Measurements from ENCODE around the gene PHF21B.
"Not testable (repeated sequence)": the region's sequence is repeated elsewhere in the genome, so short reads cannot be mapped to it uniquely, and the experiment has no call there.

The PHF21B gene

DNA sequence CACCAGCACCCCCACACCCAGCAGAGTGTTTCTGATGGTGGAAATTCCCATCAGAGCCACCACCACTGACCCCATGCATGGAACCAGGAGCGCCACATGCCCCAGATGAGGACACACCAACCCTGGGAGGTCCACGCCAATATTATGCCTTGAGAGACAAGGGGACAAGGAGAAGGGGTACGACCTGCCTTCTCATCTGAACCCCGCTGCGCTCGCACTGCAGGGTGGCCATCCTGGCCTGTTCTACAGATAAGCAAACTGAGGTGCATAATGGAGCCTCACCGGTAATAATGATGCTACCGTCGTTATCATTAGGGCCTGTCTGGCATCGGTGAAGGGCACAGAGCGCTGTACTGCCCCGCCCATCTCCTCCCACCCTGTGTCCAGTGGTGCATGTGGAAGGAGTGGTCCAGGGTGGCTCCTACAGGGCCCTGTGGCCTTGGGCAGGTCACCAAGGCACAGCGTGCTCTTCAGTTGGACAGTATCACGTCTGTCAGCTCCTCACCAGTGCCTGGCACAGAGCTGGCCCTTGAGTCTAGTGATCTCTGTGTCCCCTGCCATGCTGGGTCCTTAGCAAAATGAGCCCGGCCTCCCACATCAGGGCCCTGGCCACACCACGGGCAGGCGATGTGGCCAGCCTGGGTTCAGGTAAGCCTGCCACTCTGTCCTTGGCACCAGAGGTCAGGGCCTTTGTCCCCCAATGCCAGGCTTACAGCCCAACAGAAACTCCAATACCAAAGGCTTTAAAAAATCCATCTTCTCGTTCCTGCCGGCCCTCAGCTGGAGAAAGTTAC is 92.2 kb downstream of the PHF21B start:
- DNase-seq (ENCODE audit: low read depth): no peak

DNA sequence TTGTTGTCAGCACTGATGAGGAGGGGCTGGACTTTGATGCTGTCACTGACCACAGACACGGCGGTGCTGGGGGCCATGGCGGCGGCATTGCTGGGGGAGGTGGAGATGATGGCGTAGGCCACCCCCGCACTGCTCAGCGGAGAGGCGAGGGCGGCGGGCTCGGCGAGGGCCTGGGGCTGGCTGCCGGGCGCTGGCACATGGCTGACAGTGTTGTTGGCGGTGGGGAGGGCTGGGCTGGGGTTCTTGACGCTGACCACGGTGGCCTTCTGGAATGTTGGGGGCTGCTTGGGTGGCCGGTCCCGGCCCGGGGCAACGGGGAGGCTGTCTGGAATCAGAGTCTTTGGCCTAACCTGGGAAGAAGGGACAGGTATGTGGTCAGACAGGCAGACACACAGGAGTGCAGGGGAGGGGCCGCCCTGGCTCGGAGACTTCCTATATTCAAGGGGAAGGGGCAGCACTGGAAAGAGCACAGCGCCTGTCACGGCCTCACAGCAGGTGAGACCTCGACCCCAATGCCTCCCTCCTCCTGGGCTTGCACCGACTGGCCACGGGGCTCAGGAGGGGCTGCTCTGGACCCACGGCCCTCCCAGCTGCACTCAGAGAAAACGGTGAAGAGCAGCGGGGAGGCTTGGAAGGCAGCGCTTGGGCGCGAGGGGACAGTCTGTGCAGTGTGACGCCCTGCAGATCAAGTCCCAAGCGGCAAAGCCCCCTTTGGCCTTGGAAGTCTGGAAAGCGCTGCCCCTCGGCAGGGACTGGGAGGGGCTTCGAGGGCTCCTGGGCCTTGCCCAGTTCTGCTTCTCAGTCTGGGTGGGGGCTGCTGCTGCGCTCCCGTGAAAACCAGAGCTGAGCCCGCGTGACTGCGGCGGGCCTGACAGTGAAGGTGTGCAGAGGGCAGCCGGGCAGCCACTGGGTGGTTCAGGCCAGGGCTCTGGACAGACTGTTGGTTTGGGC is 93.2 kb downstream of the PHF21B start:
- DNase-seq (ENCODE audit: low read depth): no peak

DNA sequence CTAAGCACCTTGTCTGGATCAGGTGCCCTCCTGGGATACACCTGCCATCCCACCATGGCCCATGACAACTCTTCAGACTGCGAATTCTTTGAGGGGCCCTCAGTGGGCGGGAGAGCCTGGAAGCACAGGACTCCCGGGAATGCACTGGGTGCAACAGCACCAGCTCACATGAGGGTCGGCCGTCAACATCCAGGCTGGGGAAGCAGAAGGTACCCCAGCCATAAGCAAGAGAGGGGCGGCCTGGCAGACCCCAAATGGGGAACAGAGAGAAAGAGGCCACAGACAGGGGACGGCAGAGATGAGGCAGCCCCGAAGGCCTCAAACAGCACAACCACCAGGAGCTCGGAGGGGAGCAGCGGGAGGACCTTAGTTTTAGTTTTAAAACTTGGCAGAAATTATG is 94.4 kb downstream of the PHF21B start:
- no peak for DNase-seq (ENCODE audit: low read depth)

DNA sequence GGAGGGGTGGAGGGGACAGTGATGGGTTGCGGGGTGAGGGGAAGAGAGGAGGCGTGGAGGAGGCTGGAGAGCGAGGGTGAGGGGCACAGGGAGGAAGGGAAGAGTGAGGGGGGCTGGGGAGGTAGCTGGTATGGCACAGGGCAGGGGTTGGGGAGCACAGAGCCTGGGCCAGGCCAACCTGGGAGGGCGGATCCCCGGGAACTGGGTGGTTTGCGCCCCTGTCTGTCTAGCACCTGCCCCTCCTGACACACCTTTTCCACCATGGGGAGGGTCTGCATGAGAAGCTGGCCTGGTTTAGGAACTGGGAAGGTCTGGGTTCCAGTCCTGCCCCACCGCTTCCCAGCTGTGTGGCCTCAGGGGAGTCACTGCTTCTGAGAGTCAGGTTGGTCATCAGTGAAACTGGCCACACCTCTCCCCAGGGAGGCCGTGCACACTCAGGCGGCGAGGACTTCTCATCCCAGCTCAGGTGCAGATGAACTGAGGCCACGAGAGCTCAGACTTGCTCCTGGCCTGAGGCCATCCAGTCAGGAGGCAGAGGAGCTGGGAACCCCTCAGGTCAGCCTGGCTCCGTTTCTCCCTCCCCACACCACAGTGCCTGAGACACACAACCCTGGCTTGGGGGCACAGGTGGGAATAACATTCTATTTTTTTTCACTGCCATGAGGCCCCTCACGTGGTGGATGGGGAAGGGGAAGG is 95.6 kb downstream of the PHF21B start:
- DNase-seq (ENCODE audit: low read depth): no peak

DNA sequence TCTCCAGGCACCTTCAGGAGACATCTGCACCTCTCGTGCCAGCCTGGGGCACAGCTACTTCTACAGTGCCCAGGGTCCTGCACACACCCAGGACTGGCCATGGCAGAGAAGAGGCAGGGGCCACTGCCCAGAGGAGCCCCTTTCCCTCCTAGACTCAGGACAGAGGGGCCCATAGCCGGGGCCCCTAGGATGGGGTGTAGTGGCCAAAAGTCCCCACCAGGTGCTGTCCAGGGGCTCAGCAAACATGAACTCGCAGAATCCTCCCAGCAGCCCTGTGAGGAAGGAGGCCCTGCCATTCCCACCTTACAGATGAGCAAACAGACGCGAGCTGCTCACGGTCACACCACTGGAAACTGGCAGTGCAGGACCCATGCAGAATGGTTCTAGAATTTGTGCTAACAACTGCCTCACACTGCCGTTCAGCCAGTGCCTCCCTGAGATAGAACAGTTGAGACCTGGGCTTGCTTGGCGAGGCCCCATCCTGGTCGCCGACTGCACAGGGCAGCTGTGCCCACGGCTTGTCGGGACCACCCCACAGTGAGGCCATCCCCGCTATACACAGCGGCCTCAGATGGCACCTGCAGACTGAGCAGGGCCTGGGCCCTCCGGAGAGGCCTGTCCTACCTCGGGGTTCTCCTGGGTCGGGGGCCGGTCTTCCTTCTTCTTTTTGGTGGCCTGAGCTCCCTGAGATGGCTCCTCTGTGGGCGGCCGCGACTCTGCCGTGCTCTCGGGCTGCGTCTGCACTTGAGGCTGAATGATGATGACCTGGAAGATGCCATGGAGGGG is 96.4 kb downstream of the PHF21B start:
- DNase-seq (ENCODE audit: low read depth): no peak

DNA sequence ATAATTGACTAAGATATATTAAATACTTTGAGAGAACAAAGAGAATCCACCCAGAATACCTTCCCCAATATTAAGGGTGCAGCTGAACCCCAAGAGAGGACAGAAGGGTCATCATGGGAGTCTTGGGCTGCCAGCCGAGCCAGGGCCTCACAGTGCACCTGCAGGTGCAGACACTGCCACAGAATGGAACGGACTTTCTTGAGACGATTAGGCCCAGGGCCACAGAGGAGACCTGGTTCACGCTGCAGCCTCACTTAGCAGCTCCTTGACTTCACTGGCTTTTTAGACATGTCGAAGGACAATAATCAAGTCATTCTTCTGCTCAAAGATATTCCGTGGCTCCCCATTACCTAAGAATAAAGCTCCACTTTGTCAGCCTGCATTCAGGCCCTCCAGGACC is 100.6 kb downstream of the PHF21B start:
- DNase-seq (ENCODE audit: low read depth): no peak

- DNase-seq (ENCODE audit: low read depth): no peak
These were observed 101.8 kb downstream of the PHF21B start for GRCh38 chr22:44907765-44908737.

DNA sequence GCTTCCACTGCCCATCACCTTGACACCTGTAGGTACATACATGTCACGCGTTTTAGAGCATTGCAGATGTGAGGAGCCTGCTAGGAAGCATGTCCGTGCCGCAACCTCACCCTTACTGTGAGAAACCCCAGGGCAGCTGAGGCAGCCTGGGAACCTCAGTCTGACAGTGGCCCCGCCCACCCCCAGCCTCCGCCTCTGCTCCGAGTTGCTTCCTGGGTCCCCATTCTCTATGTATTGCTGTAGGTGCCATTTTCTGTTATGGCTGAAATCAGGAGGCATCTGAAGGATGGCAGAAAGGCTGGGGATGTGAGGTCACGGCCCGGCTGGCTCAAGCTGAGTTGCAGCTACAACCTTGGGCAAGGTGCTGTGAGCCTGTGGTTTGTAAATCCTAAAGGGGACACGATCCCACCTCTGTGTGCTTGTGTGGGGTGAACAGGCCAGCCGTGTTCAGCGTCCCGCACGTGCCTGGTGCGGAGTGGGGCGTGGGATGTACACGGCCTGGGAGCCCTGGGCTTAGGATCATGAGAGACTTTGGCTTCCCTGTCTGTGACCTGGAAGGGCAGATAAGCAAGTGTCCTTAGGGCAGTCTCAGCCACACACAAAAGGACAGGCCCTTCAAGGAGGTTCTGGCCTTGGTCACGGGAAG is 102.7 kb downstream of the PHF21B start:
- no peak for DNase-seq (ENCODE audit: low read depth)

- no peak for DNase-seq (ENCODE audit: low read depth)
These were observed 103.4 kb downstream of the PHF21B start for GRCh38 chr22:44906248-44906936.

DNA sequence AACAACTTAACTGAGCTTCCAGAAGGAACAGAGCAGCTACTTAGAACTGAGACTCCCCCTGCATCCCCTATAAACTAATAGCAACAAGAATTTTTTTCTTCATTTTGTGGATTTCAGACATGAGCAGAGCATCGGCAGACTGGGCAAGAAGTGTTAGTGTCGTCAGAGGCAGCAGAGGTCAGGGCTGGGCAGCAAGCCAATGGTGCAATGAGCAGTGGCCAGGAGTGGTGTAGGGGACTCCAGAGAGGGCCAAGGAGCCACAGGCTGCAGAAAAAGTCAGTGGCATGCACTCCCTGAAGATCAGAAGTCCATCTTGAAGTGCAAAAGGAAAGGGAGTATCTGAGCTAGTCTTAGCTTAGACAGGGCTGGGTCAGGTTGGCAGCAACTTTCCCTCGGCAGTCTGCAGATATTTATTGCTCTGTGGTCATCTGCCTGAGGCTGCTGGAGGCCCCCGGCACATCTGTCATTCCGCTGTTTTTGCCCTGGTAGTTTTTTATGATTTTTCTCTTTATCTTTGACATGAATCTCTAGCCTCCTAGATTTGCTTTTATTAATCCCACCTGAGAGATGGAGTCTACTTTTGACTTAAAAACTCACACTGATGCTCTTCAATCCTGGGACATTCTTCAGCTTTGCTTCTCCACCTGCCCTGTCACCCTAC is 105.2 kb downstream of the PHF21B start:
- not testable (repeated sequence) for DNase-seq (ENCODE audit: low read depth)

- DNase-seq (ENCODE audit: low read depth): not testable (repeated sequence)
These were observed 106.6 kb downstream of the PHF21B start for GRCh38 chr22:44903164-44903563.

DNA sequence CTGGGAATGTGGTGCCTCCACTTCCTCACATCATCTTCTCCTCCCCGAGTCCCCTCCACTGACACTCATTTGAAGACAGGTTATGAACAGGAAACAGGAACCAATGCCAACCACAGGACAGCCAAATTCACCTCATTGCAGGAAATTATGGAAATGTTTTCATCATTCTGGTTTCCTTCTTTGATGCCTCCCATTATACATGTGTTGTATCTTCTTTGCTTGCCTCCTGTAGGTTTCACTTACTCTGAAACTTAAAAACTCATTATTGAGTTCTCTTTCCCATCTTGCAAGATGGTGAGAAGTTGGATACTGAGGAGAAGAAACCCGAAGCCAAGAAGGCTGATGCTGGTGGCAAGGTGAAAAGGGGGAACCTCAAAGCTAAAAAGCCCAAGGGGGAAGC is 108.5 kb downstream of the PHF21B start:
- peak; percentile 11 for DNase-seq (ENCODE audit: low read depth)

DNA sequence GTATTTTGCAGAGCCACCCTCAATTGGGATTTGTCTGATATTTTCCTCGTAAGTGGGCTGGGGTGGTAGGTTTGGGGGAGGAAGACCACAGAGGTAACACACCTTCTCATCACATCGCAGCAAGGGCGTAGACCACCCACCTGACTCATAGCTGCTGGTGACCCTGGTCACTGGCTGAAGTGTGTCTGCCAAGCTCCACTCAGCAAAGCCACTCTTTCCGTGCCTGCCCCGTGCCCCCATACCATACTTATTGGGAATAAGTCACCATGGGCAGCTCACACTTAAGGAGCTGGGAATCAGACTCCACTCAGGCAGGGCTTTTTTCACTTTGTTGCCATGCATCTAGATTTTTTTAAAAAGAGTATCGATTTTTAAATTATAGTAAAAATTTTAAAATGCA is 111.6 kb downstream of the PHF21B start:
- DNase-seq (ENCODE audit: low read depth): no peak

DNA sequence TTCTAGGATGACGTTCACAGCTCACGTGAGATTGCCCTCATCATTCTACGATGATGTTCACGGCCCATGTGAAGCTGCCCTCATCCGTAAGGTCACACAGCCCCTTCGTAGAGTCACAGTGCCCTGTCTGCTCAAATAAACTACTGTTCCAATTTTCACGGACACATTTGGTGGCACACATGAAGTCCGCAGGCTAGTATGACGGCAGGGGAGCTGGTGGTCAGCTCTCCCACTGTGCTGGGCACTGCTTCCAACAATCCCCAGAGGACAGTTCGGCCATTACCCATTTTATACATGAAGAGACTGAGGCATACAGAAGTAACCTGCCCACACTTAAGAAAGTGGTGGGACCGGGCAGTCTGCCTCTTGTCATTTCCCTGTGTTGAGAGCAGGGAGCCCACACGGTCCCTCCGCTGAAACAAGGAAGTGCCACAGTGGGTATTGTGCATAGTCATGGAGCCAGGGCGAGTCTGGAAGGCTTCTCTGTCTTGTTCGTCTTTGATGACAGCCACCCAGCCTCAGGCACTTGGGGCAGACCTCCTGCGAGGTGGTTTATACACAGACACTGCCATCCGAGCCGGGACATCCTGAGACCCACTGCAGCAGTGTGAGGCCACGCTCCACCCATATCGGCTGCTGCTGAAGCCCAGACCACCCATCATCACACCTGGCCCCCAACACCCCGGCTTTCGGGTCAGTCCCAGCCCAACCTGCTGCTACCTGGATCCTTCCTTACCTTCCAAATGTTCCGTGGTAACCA is 114.3 kb downstream of the PHF21B start:
- no peak for DNase-seq (ENCODE audit: low read depth)

- no peak for DNase-seq (ENCODE audit: low read depth)
These were observed 115.0 kb downstream of the PHF21B start for GRCh38 chr22:44894782-44895181.

GRCh38 chr22:44894321-44894720 is 115.5 kb downstream of the PHF21B start:
- no peak for DNase-seq (ENCODE audit: low read depth)

- DNase-seq (ENCODE audit: low read depth): no peak
These were observed 116.1 kb downstream of the PHF21B start for GRCh38 chr22:44893731-44894080.

Data from amniotic epithelial cell (primary cell).